Measurements from ENCODE around the gene DUSP22.

The DUSP22 gene

GRCh38 chr6:385614-386013 is 93.3 kb downstream of the DUSP22 start:
- no peak overlapping the region for H2AK5ac ChIP-seq (ENCODE audit: low read length)
- no peak overlapping the region for H3K4me3 ChIP-seq (ENCODE audit: low read length)
- no peaks in the 10 kb centered on the region for H3K36me3 ChIP-seq (ENCODE audit: control insufficient read depth, insufficient read depth, low read length)
- WGBS (ENCODE audit: extremely low coverage, insufficient coverage, low lambda C conversion rate), result no CpG with 5 or more reads among the region's 10 CpGs
- no peaks in the 10 kb centered on the region for H3K4me1 ChIP-seq (ENCODE audit: control insufficient read depth, low read depth, low read length)
- H2BK5ac ChIP-seq (ENCODE audit: low read length), result no peak overlapping the region
- H3K4ac ChIP-seq (ENCODE audit: low read depth, low read length), result no peak overlapping the region
- no peak overlapping the region for H4K5ac ChIP-seq (ENCODE audit: low read length)
- H3K27me3 ChIP-seq (ENCODE audit: insufficient read depth, low read length, poor library complexity), result peaks cover 7% of the 10 kb centered on the region
- no peaks in the 10 kb centered on the region for H3K79me2 ChIP-seq (ENCODE audit: control insufficient read depth, insufficient read depth, low read length)
- no peak overlapping the region for H3K56ac ChIP-seq (ENCODE audit: low read length)
- H3K4me2 ChIP-seq (ENCODE audit: low read length), result no peak overlapping the region
- H3K23ac ChIP-seq (ENCODE audit: low read length), result no peak overlapping the region
- H2BK15ac ChIP-seq (replicated peaks; ENCODE audit: low read depth), result no peak overlapping the region
- H3K79me1 ChIP-seq (ENCODE audit: low read length), result no peaks in the 10 kb centered on the region
- no peak overlapping the region for H2BK120ac ChIP-seq (ENCODE audit: low read depth, low read length)
- H4K8ac ChIP-seq (ENCODE audit: low read depth, low read length), result no peak overlapping the region
- H3K18ac ChIP-seq (ENCODE audit: low read length), result no peak overlapping the region
- no peak for DNase-seq
- H3K9ac ChIP-seq (ENCODE audit: low read length), result no peak overlapping the region
- no peak overlapping the region for H3K27ac ChIP-seq (ENCODE audit: low read depth, low read length)

DNA sequence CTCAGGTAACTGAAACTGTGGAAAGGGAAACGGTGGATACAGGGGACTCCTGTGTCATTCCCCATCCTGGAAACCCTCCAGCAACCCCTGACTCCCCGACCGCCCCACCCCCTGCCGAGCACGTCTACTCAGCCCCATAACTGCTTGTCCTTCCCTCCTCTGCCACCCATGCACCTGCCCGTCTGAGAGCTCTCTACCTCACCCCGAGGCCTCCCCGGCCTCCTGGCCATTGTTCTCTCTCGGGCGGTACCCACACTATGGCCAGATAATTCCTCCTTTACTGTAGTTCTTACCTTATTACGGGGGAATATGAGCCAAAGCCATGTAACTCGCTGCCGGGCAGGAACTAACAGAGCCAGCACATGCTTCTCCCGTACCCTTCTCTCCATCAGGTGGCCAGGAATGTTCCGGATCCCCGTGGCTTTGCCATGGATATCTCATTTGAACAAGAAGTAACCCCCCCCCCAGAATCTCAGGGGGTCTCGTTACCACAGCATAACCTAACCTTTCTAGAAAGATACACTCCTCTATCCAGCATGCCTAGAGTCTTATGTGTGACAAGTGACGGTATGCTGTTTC is 94.5 kb downstream of the DUSP22 start:
- H2BK15ac ChIP-seq (replicated peaks; ENCODE audit: low read depth), result no peak overlapping the region
- no peaks in the 10 kb centered on the region for H3K36me3 ChIP-seq (ENCODE audit: control insufficient read depth, insufficient read depth, low read length)
- no peak overlapping the region for H3K23ac ChIP-seq (ENCODE audit: low read length)
- H3K9ac ChIP-seq (ENCODE audit: low read length), result no peak overlapping the region
- no peak overlapping the region for H4K5ac ChIP-seq (ENCODE audit: low read length)
- H2AK5ac ChIP-seq (ENCODE audit: low read length), result no peak overlapping the region
- H3K4me1 ChIP-seq (ENCODE audit: control insufficient read depth, low read depth, low read length), result no peaks in the 10 kb centered on the region
- H3K4ac ChIP-seq (ENCODE audit: low read depth, low read length), result no peak overlapping the region
- H3K4me2 ChIP-seq (ENCODE audit: low read length), result no peak overlapping the region
- DNase-seq, result no peak
- H2BK5ac ChIP-seq (ENCODE audit: low read length), result no peak overlapping the region
- H3K79me1 ChIP-seq (ENCODE audit: low read length), result no peaks in the 10 kb centered on the region
- no CpG with 5 or more reads among the region's 18 CpGs for WGBS (ENCODE audit: extremely low coverage, insufficient coverage, low lambda C conversion rate)
- H3K56ac ChIP-seq (ENCODE audit: low read length), result no peak overlapping the region
- no peaks in the 10 kb centered on the region for H3K79me2 ChIP-seq (ENCODE audit: control insufficient read depth, insufficient read depth, low read length)
- no peak overlapping the region for H3K4me3 ChIP-seq (ENCODE audit: low read length)
- no peak overlapping the region for H2BK120ac ChIP-seq (ENCODE audit: low read depth, low read length)
- H3K27ac ChIP-seq (ENCODE audit: low read depth, low read length), result no peak overlapping the region
- H3K18ac ChIP-seq (ENCODE audit: low read length), result no peak overlapping the region
- no peak overlapping the region for H4K8ac ChIP-seq (ENCODE audit: low read depth, low read length)
- peaks cover 7% of the 10 kb centered on the region for H3K27me3 ChIP-seq (ENCODE audit: insufficient read depth, low read length, poor library complexity)

DNA sequence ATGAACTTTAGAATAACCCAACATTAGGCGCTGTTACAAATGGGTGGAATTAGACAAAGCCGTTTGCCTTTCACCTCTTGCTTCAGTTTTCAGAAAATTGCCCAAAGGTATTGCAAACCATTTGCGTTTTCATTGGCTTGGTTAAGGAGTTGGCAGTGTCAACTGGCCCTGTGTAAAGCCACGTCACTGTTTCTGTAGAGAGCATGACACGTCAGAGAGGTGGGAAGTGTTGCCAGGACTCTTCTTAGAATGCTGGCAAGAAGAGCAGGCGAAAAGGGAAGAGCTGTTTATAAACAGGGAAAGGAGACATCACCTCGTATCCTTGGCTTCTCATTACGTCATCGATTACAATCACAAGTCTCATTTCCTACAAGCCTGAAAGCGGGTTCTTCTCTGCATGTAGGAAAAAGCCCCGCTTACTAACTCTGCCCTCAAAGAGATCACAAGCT is 95.0 kb downstream of the DUSP22 start:
- no peak overlapping the region for H3K4me3 ChIP-seq (ENCODE audit: low read length)
- no peak overlapping the region for H3K4ac ChIP-seq (ENCODE audit: low read depth, low read length)
- no peak overlapping the region for H2AK5ac ChIP-seq (ENCODE audit: low read length)
- H3K4me1 ChIP-seq (ENCODE audit: control insufficient read depth, low read depth, low read length), result no peaks in the 10 kb centered on the region
- H2BK15ac ChIP-seq (replicated peaks; ENCODE audit: low read depth), result no peak overlapping the region
- H4K5ac ChIP-seq (ENCODE audit: low read length), result no peak overlapping the region
- H3K23ac ChIP-seq (ENCODE audit: low read length), result no peak overlapping the region
- H2BK120ac ChIP-seq (ENCODE audit: low read depth, low read length), result no peak overlapping the region
- WGBS (ENCODE audit: extremely low coverage, insufficient coverage, low lambda C conversion rate), result no CpG with 5 or more reads among the region's 11 CpGs
- no peaks in the 10 kb centered on the region for H3K36me3 ChIP-seq (ENCODE audit: control insufficient read depth, insufficient read depth, low read length)
- H3K27ac ChIP-seq (ENCODE audit: low read depth, low read length), result no peak overlapping the region
- H4K8ac ChIP-seq (ENCODE audit: low read depth, low read length), result no peak overlapping the region
- no peaks in the 10 kb centered on the region for H3K79me1 ChIP-seq (ENCODE audit: low read length)
- peaks cover 11% of the 10 kb centered on the region for H3K27me3 ChIP-seq (ENCODE audit: insufficient read depth, low read length, poor library complexity)
- H3K56ac ChIP-seq (ENCODE audit: low read length), result no peak overlapping the region
- peak; percentile 25 for DNase-seq
- no peaks in the 10 kb centered on the region for H3K79me2 ChIP-seq (ENCODE audit: control insufficient read depth, insufficient read depth, low read length)
- H3K4me2 ChIP-seq (ENCODE audit: low read length), result no peak overlapping the region
- no peak overlapping the region for H2BK5ac ChIP-seq (ENCODE audit: low read length)
- H3K18ac ChIP-seq (ENCODE audit: low read length), result no peak overlapping the region
- H3K9ac ChIP-seq (ENCODE audit: low read length), result no peak overlapping the region

DNA sequence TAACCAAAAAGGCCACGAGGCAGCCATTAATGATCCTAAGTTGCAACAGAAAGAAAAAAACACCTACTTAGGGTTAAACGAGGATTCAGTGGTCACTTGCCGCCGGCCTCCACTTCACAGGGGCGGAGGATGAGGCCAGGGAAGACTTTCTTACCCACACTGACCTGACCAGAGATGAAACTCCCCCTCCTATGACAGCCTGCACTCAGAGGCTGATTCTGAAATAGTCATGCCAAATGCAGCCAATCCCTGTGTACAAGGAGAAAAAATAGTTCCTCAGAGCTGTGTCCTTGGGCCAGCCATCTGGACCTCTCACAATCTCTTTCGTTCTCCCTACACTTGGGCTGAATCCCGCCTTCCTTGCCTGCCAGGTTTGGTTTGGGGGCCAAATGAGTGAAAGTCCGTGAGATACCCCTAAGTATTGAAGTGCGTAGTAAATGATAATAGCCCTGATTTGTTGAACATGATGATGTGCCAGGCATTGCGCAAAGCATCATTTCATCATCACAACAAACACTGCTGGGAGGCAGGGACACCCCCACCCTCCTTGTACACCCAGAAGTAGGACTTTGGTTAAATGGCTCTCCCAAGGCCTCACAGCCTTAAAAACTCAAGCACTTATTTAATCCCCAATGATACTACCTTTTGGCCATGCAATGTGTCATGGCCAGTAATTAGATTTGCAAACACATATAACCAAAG is 96.1 kb downstream of the DUSP22 start:
- peaks cover 18% of the 10 kb centered on the region for H3K27me3 ChIP-seq (ENCODE audit: insufficient read depth, low read length, poor library complexity)
- no peaks in the 10 kb centered on the region for H3K4me1 ChIP-seq (ENCODE audit: control insufficient read depth, low read depth, low read length)
- H3K4ac ChIP-seq (ENCODE audit: low read depth, low read length), result no peak overlapping the region
- H3K4me3 ChIP-seq (ENCODE audit: low read length), result no peak overlapping the region
- H3K9ac ChIP-seq (ENCODE audit: low read length), result no peak overlapping the region
- no peak overlapping the region for H2BK5ac ChIP-seq (ENCODE audit: low read length)
- no peaks in the 10 kb centered on the region for H3K36me3 ChIP-seq (ENCODE audit: control insufficient read depth, insufficient read depth, low read length)
- WGBS (ENCODE audit: extremely low coverage, insufficient coverage, low lambda C conversion rate), result no CpG with 5 or more reads among the region's 10 CpGs
- H3K79me2 ChIP-seq (ENCODE audit: control insufficient read depth, insufficient read depth, low read length), result no peaks in the 10 kb centered on the region
- H3K18ac ChIP-seq (ENCODE audit: low read length), result no peak overlapping the region
- H3K56ac ChIP-seq (ENCODE audit: low read length), result no peak overlapping the region
- H2BK120ac ChIP-seq (ENCODE audit: low read depth, low read length), result no peak overlapping the region
- no peak overlapping the region for H4K8ac ChIP-seq (ENCODE audit: low read depth, low read length)
- H2AK5ac ChIP-seq (ENCODE audit: low read length), result no peak overlapping the region
- no peaks in the 10 kb centered on the region for H3K79me1 ChIP-seq (ENCODE audit: low read length)
- H4K5ac ChIP-seq (ENCODE audit: low read length), result no peak overlapping the region
- no peak for DNase-seq
- no peak overlapping the region for H3K27ac ChIP-seq (ENCODE audit: low read depth, low read length)
- H3K23ac ChIP-seq (ENCODE audit: low read length), result no peak overlapping the region
- H3K4me2 ChIP-seq (ENCODE audit: low read length), result no peak overlapping the region
- H2BK15ac ChIP-seq (replicated peaks; ENCODE audit: low read depth), result no peak overlapping the region

GRCh38 chr6:389143-389542 is 96.9 kb downstream of the DUSP22 start:
- no peak overlapping the region for H2BK15ac ChIP-seq (replicated peaks; ENCODE audit: low read depth)
- WGBS (ENCODE audit: extremely low coverage, insufficient coverage, low lambda C conversion rate), result no CpG with 5 or more reads among the region's 7 CpGs
- H3K27me3 ChIP-seq (ENCODE audit: insufficient read depth, low read length, poor library complexity), result peaks cover 25% of the 10 kb centered on the region
- no peak overlapping the region for H3K56ac ChIP-seq (ENCODE audit: low read length)
- H4K5ac ChIP-seq (ENCODE audit: low read length), result no peak overlapping the region
- no peak overlapping the region for H3K4me2 ChIP-seq (ENCODE audit: low read length)
- H3K4me1 ChIP-seq (ENCODE audit: control insufficient read depth, low read depth, low read length), result no peaks in the 10 kb centered on the region
- no peak overlapping the region for H3K23ac ChIP-seq (ENCODE audit: low read length)
- no peak overlapping the region for H3K27ac ChIP-seq (ENCODE audit: low read depth, low read length)
- no peak overlapping the region for H2BK5ac ChIP-seq (ENCODE audit: low read length)
- no peak overlapping the region for H2BK120ac ChIP-seq (ENCODE audit: low read depth, low read length)
- no peaks in the 10 kb centered on the region for H3K79me2 ChIP-seq (ENCODE audit: control insufficient read depth, insufficient read depth, low read length)
- H2AK5ac ChIP-seq (ENCODE audit: low read length), result no peak overlapping the region
- no peak for DNase-seq
- H3K18ac ChIP-seq (ENCODE audit: low read length), result no peak overlapping the region
- no peak overlapping the region for H4K8ac ChIP-seq (ENCODE audit: low read depth, low read length)
- H3K4me3 ChIP-seq (ENCODE audit: low read length), result no peak overlapping the region
- no peaks in the 10 kb centered on the region for H3K79me1 ChIP-seq (ENCODE audit: low read length)
- H3K4ac ChIP-seq (ENCODE audit: low read depth, low read length), result no peak overlapping the region
- H3K9ac ChIP-seq (ENCODE audit: low read length), result no peak overlapping the region
- H3K36me3 ChIP-seq (ENCODE audit: control insufficient read depth, insufficient read depth, low read length), result no peaks in the 10 kb centered on the region

GRCh38 chr6:389622-390021 is 97.3 kb downstream of the DUSP22 start:
- no peak for DNase-seq
- Histone ChIP-seq H3K79me2 (ENCODE audit: control insufficient read depth, insufficient read depth, low read length) (no peaks in the 10 kb centered on the region), H3K4me3 (ENCODE audit: low read length) (no peak overlapping the region), H3K18ac (ENCODE audit: low read length) (no peak overlapping the region), H3K9ac (ENCODE audit: low read length) (no peak overlapping the region), H3K27me3 (ENCODE audit: insufficient read depth, low read length, poor library complexity) (peaks cover 29% of the 10 kb centered on the region), H3K23ac (ENCODE audit: low read length) (no peak overlapping the region), H2BK5ac (ENCODE audit: low read length) (no peak overlapping the region), H2BK120ac (ENCODE audit: low read depth, low read length) (no peak overlapping the region), H4K5ac (ENCODE audit: low read length) (no peak overlapping the region), H3K36me3 (ENCODE audit: control insufficient read depth, insufficient read depth, low read length) (no peaks in the 10 kb centered on the region), H3K4me1 (ENCODE audit: control insufficient read depth, low read depth, low read length) (no peaks in the 10 kb centered on the region), H3K56ac (ENCODE audit: low read length) (no peak overlapping the region), H3K4me2 (ENCODE audit: low read length) (no peak overlapping the region), H3K4ac (ENCODE audit: low read depth, low read length) (no peak overlapping the region), H3K79me1 (ENCODE audit: low read length) (no peaks in the 10 kb centered on the region), H3K27ac (ENCODE audit: low read depth, low read length) (no peak overlapping the region), H2AK5ac (ENCODE audit: low read length) (no peak overlapping the region), H2BK15ac (replicated peaks; ENCODE audit: low read depth) (no peak overlapping the region), H4K8ac (ENCODE audit: low read depth, low read length) (no peak overlapping the region)
- WGBS (ENCODE audit: extremely low coverage, insufficient coverage, low lambda C conversion rate), result no CpG with 5 or more reads among the region's 8 CpGs

All from mesendoderm (in vitro differentiated cells).